HG03354 (cell line): Measurements from ENCODE around the gene EML1.
A peak's percentile ranks its signal among the peaks of the same experiment; 100 is the strongest.

Source experiments
- ATAC-seq: cut with Tn5 transposase; IDR thresholded peaks from one replicate; pipeline ENCODE4 v1.9.1; 2021; ENCODE audit warnings: mild to moderate bottlenecking; ENCODE audit not compliant: unreplicated experiment, poor library complexity, severe bottlenecking

The EML1 gene

GRCh38 chr14:99793213-99794150 is at the start of gene EML1:
Gene EML1, plus strand, starts transcription at chr14:99793413. Its CDS starts 64 bp downstream, at chr14:99793477.
- ATAC-seq: peak; percentile 93

- no peak for ATAC-seq
Observed at GRCh38 chr14:99744199-99744872, 48.9 kb upstream of the EML1 start.

- ATAC-seq: no peak
Observed at GRCh38 chr14:99744873-99745224, 48.4 kb upstream of the EML1 start.

GRCh38 chr14:99745307-99745951 is 47.8 kb upstream of the EML1 start:
- ATAC-seq: no peak

- no peak for ATAC-seq
Observed at GRCh38 chr14:99747167-99747566, 46.0 kb upstream of the EML1 start.

GRCh38 chr14:99747582-99748330 is 45.5 kb upstream of the EML1 start:
- no peak for ATAC-seq

GRCh38 chr14:99748529-99748928 is 44.7 kb upstream of the EML1 start:
- ATAC-seq: no peak

GRCh38 chr14:99749142-99749541 is 44.1 kb upstream of the EML1 start:
- ATAC-seq: no peak

GRCh38 chr14:99749763-99750715 is 43.2 kb upstream of the EML1 start:
- no peak for ATAC-seq

- ATAC-seq: no peak
Observed at GRCh38 chr14:99750746-99751450, 42.3 kb upstream of the EML1 start.

- ATAC-seq: no peak
Observed at GRCh38 chr14:99751539-99752485, 41.4 kb upstream of the EML1 start.

GRCh38 chr14:99752486-99753121 is 40.6 kb upstream of the EML1 start:
- no peak for ATAC-seq

GRCh38 chr14:99753225-99754140 is 39.7 kb upstream of the EML1 start:
- no peak for ATAC-seq

- ATAC-seq: no peak
Observed at GRCh38 chr14:99754141-99755067, 38.8 kb upstream of the EML1 start.

- ATAC-seq: no peak
Observed at GRCh38 chr14:99755068-99755405, 38.2 kb upstream of the EML1 start.
